ENCODE measurements around the gene PARD3. TPM values are rescaled to one million over a fixed set of nuclear protein-coding genes. Genes with fewer than 3 reads are reported as not detected.
"Not testable (repeated sequence)": the region's sequence is repeated elsewhere in the genome, so short reads cannot be mapped to it uniquely, and the experiment has no call there.

The PARD3 gene
- total RNA-seq, 1 donor from 2014 or later = 34.1 TPM

DNA sequence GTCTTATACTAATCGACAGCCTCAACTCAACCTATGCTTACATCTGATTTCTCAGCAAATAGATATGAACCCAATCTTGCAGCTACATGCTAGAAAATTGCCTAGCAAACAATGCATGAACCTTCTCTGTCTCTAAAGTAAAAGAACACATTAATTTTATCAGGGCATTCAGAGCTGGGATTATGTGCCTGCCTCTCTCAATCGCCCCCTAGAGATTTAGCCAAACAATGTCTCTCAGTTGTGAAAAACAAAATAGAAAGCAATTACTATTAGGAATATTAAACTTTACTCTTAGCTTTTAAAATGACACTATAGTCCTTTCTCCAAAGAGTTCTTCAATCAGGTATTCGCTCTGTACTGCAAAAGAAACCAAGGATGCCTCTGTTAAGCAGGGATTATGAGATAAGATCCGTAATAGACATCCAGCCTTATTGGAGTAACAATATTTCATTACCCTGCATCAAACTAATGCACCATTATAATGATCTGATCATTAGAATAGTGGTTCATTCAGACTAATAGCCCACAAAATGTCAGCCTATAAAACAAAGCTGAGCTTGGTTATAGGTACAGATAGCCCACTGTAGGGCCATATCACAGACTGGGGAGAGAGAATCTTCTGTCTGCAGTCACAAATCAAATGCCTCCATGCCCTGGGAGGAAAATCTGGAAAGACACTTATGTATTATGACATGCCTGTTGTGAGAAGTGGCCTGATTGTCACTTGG, 736.9 kb downstream of the PARD3 start:
- TF ChIP-seq, protein P1, sequence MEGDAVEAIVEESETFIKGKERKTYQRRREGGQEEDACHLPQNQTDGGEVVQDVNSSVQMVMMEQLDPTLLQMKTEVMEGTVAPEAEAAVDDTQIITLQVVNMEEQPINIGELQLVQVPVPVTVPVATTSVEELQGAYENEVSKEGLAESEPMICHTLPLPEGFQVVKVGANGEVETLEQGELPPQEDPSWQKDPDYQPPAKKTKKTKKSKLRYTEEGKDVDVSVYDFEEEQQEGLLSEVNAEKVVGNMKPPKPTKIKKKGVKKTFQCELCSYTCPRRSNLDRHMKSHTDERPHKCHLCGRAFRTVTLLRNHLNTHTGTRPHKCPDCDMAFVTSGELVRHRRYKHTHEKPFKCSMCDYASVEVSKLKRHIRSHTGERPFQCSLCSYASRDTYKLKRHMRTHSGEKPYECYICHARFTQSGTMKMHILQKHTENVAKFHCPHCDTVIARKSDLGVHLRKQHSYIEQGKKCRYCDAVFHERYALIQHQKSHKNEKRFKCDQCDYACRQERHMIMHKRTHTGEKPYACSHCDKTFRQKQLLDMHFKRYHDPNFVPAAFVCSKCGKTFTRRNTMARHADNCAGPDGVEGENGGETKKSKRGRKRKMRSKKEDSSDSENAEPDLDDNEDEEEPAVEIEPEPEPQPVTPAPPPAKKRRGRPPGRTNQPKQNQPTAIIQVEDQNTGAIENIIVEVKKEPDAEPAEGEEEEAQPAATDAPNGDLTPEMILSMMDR (IDR thresholded peaks at IDR 0.05) = no peak
- Histone ChIP-seq H3K4me1 (no peaks in the 10 kb centered on the region), H3K9me3 (no peaks in the 10 kb centered on the region), H3K27ac (peak overlapping the region; percentile 71), H3K4me3 (no peak overlapping the region), H3K36me3 (no peaks in the 10 kb centered on the region), H3K27me3 (ENCODE audit: low read depth) (no peaks in the 10 kb centered on the region)
- DNase-seq (no peak), ATAC-seq (no peak)
- intact Hi-C loops (cut with DNase I) = no loop called here

DNA sequence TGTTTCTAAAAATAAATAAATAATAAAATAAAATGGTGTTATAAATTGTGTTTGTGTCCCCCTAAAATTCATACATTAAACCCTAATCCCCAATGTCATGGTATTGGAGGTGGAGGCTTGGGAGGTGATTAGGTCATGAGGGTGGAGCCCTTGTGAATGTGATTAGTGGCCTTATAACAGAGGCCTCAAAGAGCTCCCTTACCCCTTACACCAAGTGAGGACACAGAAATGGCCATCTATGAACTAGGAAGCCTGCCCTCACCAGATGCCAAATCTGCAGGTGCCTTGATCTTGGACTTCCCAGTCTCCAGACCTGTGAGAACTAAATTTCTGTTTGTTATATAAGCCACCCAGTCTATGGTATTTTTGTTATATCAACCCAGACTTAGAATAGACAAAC, 738.7 kb downstream of the PARD3 start:
- DNase-seq = no peak
- intact Hi-C loops (cut with DNase I) = no loop called here
- Histone ChIP-seq H3K36me3 (no peaks in the 10 kb centered on the region), H3K9me3 (no peaks in the 10 kb centered on the region), H3K27me3 (ENCODE audit: low read depth) (no peaks in the 10 kb centered on the region), H3K4me1 (no peaks in the 10 kb centered on the region), H3K4me3 (no peak overlapping the region), H3K27ac (no peak overlapping the region)
- TF ChIP-seq, protein P1 (IDR thresholded peaks at IDR 0.05) = no peak
- ATAC-seq = no peak

DNA sequence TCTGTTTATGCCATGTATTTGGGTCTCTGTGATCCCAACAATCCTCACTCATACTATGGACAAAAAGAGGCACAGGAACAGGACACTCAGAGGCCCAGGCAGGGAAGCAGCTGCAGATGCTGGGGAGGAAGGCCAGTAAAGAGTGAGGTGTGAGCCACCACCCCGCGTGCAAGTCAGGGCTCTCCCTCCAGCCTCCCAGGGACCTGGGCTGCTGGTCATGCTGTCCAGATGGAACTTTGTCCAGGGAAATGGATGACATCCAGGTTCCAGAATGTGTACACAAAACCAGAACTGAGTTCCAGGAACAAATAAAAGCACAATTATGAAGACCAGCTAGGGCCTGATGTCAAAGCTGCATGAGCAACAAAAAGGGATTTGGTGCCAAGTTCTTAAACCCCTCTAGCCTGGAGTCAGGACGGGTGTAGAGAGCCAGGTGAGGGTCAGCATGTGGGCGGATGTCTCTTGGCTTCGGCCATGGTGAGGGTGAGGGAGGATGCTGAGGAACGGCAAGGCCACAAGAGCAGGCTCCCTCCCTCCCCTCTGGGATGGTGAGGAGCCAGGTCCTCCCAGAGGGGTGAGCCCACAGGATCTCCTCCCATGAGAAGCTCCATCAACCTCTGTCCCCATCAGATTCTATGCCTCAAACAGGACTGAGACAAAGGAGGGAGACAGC, 739.7 kb downstream of the PARD3 start:
- Histone ChIP-seq H3K27ac (no peak overlapping the region), H3K4me3 (no peak overlapping the region), H3K9me3 (no peaks in the 10 kb centered on the region), H3K36me3 (no peaks in the 10 kb centered on the region), H3K27me3 (ENCODE audit: low read depth) (no peaks in the 10 kb centered on the region), H3K4me1 (no peaks in the 10 kb centered on the region)
- intact Hi-C loops (cut with DNase I) = no loop called here
- ATAC-seq = peak in 1 of 2 donors; percentile 34
- DNase-seq = no peak
- TF ChIP-seq, protein P1 (IDR thresholded peaks at IDR 0.05) = no peak

DNA sequence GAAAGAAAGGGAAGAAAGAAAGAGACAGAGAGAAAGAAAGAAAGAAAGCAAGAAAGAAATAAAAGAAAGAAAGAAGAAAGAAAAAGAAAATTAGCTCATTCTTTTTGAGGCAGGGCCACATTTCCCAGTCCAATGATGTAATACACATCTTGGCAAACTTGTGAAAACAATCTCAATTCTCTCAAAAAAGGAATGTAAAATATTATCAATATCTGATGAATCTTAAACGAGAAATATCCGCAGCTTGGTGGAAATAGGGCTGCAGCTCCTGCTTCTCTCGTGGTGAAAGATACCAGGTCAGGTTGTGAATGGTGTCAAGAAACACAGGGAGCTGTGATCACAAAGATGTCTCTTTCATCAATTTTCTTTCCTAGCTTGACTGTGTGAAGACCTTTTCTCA, 741.0 kb downstream of the PARD3 start:
- DNase-seq (no peak), ATAC-seq (no peak)
- H3K36me3 ChIP-seq = no peaks in the 10 kb centered on the region
- no peaks in the 10 kb centered on the region for H3K27me3 ChIP-seq (ENCODE audit: low read depth)
- H3K4me1 ChIP-seq = no peaks in the 10 kb centered on the region
- TF ChIP-seq, protein P1 (IDR thresholded peaks at IDR 0.05) = no peak
- peaks cover 3% of the 10 kb centered on the region for H3K9me3 ChIP-seq
- no peak overlapping the region for H3K4me3 ChIP-seq
- intact Hi-C loops (cut with DNase I) = no loop called here
- no peak overlapping the region for H3K27ac ChIP-seq

DNA sequence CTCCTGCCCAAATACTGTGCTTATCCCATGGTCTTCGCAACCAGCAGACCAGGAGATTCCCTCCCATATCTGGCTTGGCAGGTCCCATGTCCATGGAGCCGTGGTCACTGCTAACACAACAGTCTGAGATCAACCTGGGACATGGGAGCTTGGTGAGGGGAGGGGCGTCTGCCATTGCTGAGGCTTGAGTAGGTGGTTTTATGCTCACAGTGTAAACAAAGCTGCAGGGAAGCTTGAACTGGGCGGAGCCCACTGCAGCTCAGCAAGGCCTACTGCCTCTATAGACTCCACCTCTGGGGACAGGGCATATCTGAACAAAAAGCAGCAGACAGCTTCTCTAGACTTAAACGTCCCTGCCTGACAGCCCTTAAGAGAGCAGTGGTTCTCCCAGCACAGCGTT, 747.4 kb downstream of the PARD3 start:
- ATAC-seq; H3K4me3 ChIP-seq; H3K27me3 ChIP-seq (ENCODE audit: low read depth); DNase-seq; H3K36me3 ChIP-seq; H3K27ac ChIP-seq; H3K4me1 ChIP-seq; intact Hi-C loops (cut with DNase I): not testable (repeated sequence)
- H3K9me3 ChIP-seq = peaks cover 12% of the 10 kb centered on the region

DNA sequence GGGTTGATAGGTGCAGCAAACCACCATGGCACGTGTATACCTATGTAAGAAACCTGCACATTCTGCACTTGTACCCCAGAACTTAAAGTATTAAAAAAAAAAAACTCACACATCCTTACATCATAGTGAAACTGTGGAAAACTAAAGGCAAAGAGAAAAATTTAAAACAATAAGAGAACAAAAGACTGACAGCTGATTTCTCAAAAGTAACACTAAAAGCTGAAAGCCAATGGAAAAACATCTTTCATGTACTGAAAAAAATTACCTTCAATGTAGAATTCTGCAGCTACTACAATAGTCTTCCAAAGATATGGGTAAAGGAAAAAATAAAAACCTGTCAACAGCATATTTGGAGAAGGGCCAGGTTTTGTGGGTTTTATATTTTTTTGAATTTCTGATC, 751.5 kb downstream of the PARD3 start:
- Histone ChIP-seq H3K9me3 (peaks cover 19% of the 10 kb centered on the region), H3K27ac (no peak overlapping the region), H3K27me3 (ENCODE audit: low read depth) (no peaks in the 10 kb centered on the region), H3K36me3 (no peaks in the 10 kb centered on the region), H3K4me1 (no peaks in the 10 kb centered on the region), H3K4me3 (no peak overlapping the region)
- ATAC-seq = no peak
- intact Hi-C loops (cut with DNase I) = no loop called here
- TF ChIP-seq, protein P1 (IDR thresholded peaks at IDR 0.05) = no peak
- DNase-seq = no peak

All from lower lobe of right lung (tissue), 2 donors.